HuH-7.5 (cell line): ENCODE results near the gene EXOSC5.
"Not testable (repeated sequence)": the region's sequence is repeated elsewhere in the genome, so short reads cannot be mapped to it uniquely, and the experiment has no call there.

Experiments
- DNase-seq: peaks from one replicate; pipeline ENCODE4 v3.0.0; 2011; ENCODE audit warnings: low spot score

EXOSC5 gene

DNA sequence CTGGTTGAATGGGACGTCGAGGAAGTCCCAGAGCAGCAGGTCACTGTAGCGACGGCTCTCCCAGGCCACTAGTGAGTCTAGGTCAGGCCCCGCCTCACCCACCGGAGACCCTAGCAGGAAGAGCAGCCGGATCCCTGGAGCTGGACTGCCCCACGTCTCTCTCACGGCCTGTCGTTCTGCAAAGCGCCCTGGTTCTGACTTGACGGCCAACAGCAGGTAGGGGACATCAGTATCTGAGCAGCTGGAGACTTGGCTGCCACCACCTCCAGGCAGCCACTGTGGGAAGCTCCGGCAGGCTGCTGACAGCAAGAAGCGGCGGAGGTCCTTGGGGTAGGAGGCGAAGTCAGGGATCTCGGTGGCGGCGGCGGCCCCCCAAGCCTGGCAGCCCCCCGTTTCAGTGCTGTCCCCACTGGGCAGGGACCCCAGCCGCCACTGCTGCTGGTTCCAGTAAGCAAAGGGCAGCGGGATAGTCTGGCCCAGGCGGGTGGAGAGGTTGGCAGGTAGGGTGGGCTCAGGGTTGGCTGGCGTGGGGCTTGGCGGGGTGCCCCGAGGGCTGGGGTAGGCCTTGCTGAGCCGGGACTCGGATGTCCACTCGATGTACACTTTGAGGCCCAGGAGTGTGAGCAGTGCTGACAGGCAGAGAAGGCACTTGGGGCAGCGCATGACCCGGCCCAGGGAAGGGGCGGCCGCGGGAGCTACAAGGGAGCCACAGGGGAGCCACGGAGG is 29.1 kb upstream of the EXOSC5 start:
- DNase-seq = no peak

- DNase-seq = no peak
Observed at GRCh38 chr19:41425174-41426115, 28.3 kb upstream of the EXOSC5 start.

DNA sequence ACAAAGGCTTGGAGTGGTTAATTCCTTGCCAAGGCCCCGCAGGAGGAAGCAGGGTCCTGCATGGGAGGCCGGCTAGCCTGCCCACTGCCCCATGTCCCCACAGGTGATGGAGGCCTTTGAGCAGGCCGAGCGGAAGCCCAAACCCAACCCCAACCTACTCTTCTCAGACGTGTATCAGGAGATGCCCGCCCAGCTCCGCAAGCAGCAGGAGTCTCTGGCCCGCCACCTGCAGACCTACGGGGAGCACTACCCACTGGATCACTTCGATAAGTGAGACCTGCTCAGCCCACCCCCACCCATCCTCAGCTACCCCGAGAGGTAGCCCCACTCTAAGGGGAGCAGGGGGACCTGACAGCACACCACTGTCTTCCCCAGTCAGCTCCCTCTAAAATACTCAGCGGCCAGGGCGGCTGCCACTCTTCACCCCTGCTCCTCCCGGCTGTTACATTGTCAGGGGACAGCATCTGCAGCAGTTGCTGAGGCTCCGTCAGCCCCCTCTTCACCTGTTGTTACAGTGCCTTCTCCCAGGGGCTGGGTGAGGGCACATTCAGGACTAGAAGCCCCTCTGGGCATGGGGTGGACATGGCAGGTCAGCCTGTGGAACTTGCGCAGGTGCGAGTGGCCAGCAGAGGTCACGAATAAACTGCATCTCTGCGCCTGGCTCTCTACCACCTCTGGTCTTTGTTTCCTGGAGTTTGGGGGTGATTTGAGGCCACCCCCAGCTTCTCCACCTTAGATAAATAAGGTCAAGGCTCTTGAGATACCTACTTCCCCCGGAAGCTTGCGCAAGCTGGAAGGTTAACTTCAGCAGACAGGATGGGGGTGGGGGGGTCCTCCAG is 27.4 kb upstream of the EXOSC5 start:
- DNase-seq = no peak

- no peak for DNase-seq
Observed at GRCh38 chr19:41422955-41423354, 25.8 kb upstream of the EXOSC5 start.

- no peak for DNase-seq
Observed at GRCh38 chr19:41422456-41422855, 25.3 kb upstream of the EXOSC5 start.

DNA sequence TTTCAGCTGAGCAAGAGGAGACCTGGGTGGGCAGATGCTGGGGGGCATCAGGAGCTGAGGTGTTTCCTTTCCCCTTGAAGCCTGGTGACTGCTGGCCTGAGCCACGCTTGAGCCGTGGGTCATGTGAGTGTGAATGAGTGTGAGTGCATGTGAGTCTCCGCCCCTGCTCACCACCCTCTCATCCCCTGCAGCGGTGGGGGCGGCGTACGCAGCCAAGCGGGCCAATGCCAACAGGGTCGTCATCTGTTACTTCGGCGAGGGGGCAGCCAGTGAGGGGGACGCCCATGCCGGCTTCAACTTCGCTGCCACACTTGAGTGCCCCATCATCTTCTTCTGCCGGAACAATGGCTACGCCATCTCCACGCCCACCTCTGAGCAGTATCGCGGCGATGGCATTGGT is 24.8 kb upstream of the EXOSC5 start:
- DNase-seq = no peak

DNA sequence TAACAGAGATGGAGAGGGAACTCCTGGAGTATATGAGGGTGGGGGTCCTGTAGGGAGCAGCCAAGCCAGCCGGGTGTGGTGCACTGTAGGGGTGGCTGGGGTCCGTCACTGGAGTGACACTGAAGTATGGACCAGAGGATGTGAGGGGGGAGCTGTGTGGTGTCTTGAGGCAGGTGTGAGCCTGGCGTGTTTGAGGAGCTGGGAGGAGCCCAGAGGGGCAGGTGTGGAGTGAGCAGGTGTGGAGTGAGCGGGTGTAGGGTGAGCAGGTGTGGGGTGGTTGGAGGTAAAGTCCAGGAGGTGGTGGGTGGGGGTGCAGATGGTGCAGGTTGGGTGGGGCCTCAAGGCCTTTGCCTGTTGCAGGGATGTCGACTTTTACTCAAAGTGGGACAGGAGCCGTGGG is 24.2 kb upstream of the EXOSC5 start:
- no peak for DNase-seq

GRCh38 chr19:41420101-41420880 is 23.1 kb upstream of the EXOSC5 start:
- DNase-seq = no peak

GRCh38 chr19:41416194-41416674 is 19.1 kb upstream of the EXOSC5 start:
- DNase-seq = no peak

DNA sequence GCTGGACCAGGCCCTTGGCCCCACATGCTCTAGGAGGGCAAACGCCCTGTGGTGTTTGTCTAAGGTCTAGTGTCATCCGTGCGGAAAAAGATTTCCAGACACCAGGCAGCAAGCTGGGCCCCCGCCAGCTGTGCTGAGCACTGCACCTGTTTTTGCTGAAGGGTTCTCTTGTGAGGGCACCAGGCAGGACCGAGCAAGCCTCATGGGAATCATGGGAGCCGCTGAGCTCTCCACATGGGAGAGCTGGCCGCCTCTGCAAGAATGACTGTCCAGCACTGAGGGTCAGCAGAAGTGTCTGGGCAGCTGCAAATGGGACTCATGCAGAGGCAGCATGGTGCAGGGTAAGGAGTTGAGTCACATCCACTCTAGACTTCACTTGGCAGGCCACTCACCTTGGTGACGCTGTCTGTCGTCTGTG is 18.0 kb upstream of the EXOSC5 start:
- DNase-seq = no peak

DNA sequence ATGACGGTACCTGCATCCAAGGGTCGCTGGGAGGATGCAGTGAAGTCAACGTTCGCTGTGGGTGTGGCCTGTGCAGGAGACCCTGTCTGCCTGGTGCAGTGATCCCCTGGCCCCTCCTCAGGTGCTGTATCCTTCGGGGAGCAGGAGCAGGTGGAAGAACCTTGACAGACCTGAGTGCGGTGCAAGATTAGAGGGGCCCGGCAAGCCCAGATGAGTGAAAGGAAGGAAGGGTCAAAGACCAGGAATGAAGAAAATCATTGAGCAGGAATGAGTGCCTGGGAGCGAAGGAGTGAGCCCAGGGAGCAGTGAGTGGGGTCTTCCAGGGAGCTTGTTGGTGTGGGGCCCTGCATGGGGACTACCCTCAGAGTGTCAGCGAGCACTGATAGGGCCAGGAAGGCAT is 17.3 kb upstream of the EXOSC5 start:
- no peak for DNase-seq

- no peak for DNase-seq
Observed at GRCh38 chr19:41413947-41414346, 16.8 kb upstream of the EXOSC5 start.

DNA sequence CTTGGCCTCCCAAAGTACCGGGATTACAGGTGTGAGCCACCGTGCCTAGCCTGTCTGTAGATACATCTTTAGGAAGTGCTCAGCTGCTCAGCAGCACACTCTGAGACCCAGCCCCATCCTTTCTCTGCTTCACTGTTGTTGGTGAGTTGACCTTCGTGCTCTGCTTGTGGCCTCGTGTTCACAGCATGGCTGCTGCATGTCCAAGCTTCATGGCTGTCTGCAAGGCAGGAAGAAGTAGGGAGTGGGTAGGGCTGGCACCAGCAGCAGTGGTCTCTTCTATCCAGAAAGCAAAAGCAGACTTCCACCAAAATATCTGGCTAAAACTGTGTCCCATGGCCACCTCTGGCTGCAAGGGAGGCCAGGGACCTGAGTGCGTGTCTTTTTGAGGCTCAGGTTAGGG is 15.8 kb upstream of the EXOSC5 start:
- no peak for DNase-seq

- DNase-seq = no peak
Observed at GRCh38 chr19:41411968-41412265, 14.8 kb upstream of the EXOSC5 start.

DNA sequence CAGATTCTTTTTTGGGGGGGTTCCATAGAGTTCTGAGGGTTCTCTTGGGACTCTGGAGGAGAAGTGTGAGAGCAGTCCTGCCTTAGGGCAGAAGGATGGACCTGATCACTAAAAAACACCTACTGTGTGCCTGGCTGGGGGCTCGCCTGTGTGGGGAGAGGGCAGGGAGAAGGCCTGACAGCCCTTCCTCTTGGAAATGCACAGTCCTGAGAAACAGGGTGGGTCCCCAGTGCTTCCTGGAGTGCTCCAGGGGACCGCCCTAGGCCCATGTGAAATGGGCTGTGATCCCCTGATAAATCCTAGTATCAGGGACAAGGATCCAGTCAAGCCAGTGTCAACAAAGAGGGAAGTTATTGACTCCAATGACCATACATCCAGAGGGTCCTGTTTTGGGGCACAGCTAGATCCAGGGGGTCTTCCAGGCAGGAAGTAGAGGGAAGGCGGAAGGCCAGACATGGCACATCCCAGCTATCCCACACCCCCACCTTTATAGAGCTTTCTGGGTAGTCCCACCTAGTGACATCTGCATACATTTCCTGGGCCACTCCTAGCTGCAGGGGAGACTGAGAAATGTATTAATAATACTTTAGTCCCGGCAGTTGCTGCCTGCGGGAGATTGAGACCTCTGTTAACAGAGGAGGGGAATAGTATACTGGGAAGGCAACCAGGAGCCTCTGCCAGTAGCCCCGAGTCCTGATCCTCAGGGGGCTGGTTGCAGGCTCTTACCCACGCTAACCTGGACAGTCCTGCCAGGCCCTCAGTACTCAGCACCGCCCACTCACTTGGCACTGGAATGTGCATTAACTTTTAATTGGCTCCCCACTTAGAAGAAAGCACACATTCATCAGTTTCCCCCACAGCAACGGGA is 14.2 kb upstream of the EXOSC5 start:
- no peak for DNase-seq

DNA sequence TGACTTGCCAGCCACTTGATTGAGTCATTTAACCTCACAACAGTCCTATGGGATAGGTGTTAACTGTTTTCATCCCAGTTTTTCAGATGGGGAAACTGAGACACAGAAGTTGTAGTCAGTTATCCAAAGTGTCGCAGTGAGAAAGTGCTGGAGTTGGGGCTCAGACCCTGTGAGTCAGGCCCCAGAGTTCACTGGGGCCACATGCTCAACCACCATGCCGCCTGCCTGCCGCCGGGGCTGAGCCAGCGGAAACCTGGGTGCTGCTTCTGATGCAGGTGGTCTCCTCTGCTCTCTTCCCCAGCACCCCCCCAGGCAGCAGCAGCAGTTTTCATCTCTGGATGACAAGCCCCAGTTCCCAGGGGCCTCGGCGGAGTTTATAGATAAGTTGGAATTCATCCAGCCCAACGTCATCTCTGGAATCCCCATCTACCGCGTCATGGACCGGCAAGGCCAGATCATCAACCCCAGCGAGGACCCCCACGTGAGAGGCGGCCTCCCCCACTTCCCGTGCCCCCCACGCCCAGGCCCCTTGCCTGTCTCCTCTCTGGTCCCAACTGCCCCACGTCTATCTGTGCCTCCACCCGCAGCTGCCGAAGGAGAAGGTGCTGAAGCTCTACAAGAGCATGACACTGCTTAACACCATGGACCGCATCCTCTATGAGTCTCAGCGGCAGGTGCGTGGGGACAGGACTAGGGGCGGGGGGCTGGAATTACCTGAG is 13.3 kb upstream of the EXOSC5 start:
- DNase-seq = no peak

DNA sequence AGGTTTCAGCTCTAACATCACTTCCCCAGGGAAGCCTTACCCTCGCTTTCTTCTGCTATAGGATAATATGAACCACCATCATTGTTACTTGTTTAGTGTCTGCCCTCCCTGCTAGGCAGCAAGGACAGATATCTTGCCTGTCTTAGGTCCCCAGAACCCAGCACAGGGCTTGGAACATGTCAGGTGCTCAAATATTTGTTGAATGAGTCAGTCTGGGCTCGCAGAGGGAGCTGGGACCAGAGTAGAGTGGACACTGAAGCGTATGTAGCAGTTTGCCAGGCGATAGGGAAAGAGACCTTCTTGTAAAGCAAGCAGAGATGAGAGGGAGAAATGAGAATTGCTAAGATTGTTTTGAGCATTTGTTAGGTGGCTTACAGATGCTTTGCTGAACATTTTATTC is 12.1 kb upstream of the EXOSC5 start:
- peak; percentile 87 for DNase-seq

DNA sequence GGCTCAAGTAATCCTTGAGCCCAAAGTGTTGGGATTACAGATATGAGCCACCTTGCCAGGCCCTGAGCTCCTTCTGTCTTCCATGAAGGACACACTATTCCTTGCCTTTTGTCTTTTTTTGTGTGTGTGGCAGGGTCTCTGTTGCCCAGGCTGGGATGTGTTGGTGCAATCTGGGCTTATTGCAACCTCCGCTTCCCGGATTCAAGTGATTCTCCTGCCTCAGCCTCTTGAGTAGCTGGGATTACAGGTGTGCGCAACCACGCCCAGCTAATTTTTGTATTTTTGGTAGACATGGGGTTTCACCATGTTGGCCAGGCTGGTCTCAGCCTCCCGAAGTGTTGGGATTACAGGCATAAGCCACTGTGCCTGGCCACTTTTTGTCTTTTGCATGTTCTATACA is 11.7 kb upstream of the EXOSC5 start:
- DNase-seq = not testable (repeated sequence)

DNA sequence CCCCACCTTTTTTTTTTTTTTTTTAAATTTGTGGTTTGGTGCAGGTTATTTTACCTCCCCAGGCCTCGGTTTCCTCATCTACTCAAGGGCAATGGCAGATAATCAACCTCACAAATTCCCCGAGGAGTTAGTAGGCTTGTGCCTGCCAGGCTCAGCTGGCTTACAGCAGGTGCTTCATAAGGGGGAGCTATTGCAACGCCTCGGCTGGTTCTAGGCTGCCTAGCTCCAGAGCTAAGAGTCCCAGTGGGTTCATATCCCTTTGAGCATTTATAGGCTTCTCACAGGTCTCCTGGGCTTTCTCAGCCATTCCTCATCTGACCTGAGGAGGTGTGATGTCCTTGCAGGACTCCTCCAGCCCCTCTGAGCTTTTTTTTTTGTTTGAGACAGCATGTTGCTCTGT is 11.1 kb upstream of the EXOSC5 start:
- DNase-seq = no peak

DNA sequence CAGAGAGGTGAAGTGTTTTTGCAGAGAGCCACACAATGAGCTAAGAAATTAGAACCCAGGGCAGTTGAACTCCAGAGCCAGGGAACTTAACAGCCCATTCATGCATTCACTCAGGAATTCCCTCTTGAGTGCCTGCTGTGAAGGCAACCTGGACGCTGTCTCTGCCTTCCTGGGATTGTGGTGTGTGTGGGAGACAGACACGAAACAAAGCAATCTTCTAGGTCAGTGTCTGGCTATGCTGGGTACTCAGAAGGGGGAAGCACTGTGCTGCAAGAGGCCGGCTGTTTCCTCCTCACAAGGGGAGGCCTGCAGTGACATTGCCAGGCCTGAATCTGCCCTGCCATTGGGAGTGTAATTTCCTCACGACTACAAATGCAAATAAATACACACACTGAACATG is 10.1 kb upstream of the EXOSC5 start:
- no peak for DNase-seq
